Endothelial cell of umbilical vein (primary cell): Measurements from ENCODE around the gene SLC10A1. TPM values are rescaled to one million over a fixed set of nuclear protein-coding genes. Genes with fewer than 3 reads are reported as not detected.

Experiments
- BruUV-seq: library from RNA; stranded (reverse); fragments of 400-500 nt; replicated peaks from 2 replicates; lab custom pipeline; 2021; lab: Mats Ljungman, UMichigan
- CTCF ChIA-PET: fragments of 300-600, 350-600 bp; sonication (Branson Sonifier 250); formaldehyde crosslinking; loops from one replicate; lab custom pipeline; 2021; ENCODE audit warnings: antibody characterized with exemption, inconsistent platforms; lab: Charles Lee
- POLR2A ChIA-PET: fragments of 300-600, 350-600 bp; sonication (Branson Sonifier 250); formaldehyde crosslinking; loops from one replicate; lab custom pipeline; 2021; ENCODE audit warnings: antibody characterized with exemption, inconsistent platforms; lab: Charles Lee
- DNase-seq: peaks from one replicate; pipeline ENCODE4 v3.0.0-alpha.2; 2011; ENCODE audit warnings: low read depth, low spot score
- FAIRE-seq: peaks from 2 replicates; lab custom pipeline; 2011; peaks lifted over from hg19 to GRCh38; lab: Jason Lieb, UNC
- H2AFZ ChIP-seq: 2 replicates; pipeline ENCODE4 v1.6.0; 2012; ENCODE audit warnings: low read depth, low read length, control low read depth, inconsistent platforms
- H3K27ac ChIP-seq: 2 replicates; pipeline ENCODE4 v1.5.1; 2011; ENCODE audit warnings: low read depth, mild to moderate bottlenecking, control low read depth, low read length, moderate library complexity; ENCODE audit not compliant: insufficient read depth
- H3K27me3 ChIP-seq, 2 experiments: 2 replicates each; pipeline versions ENCODE4 v1.6.0 to v1.6.1; 2011; ENCODE audit warnings: low read length in 2 of 2, mixed read lengths in 1 of 2; ENCODE audit not compliant: control insufficient read depth in 2 of 2, insufficient read depth in 2 of 2
- H3K36me3 ChIP-seq, 2 experiments: 2 replicates in 1 of 2; 3 replicates in 1 of 2; pipeline ENCODE4 v1.5.1; 2011; ENCODE audit warnings: low read length in 2 of 2, mild to moderate bottlenecking in 1 of 2, moderate library complexity in 1 of 2; ENCODE audit not compliant: control insufficient read depth in 2 of 2, insufficient read depth in 2 of 2; ENCODE audit errors: extremely low read depth in 1 of 2
- H3K4me1 ChIP-seq: 3 replicates; pipeline ENCODE4 v1.5.1; 2011; ENCODE audit warnings: mild to moderate bottlenecking, low read length; ENCODE audit not compliant: control insufficient read depth, insufficient read depth; ENCODE audit errors: extremely low read depth
- H3K4me2 ChIP-seq: 2 replicates; pipeline ENCODE4 v1.6.1; 2011; ENCODE audit warnings: low read length, control low read depth, mixed read lengths; ENCODE audit not compliant: insufficient read depth
- H3K4me3 ChIP-seq, 3 experiments: fragments of 200-600 bp in 1 of 3; sonication (generic), shearing (Covaris generic) in 1 of 3; replicated peaks in 1 of 3; 2 replicates each; pipeline ENCODE4 v1.5.1; 2011 to 2016; ENCODE audit warnings: control low read depth in 3 of 3, low read length in 3 of 3, mild to moderate bottlenecking in 2 of 3, inconsistent platforms in 1 of 3, low read depth in 1 of 3, moderate library complexity in 1 of 3; ENCODE audit not compliant: insufficient read depth in 1 of 3
- H3K79me2 ChIP-seq: 2 replicates; pipeline ENCODE4 v1.6.0; 2012; ENCODE audit warnings: low read length, inconsistent platforms; ENCODE audit not compliant: control insufficient read depth, insufficient read depth
- H3K9ac ChIP-seq: replicated peaks from 2 replicates; pipeline ENCODE3; 2011; ENCODE audit warnings: low read length, control low read depth; ENCODE audit not compliant: insufficient read depth; ENCODE audit errors: extremely low read depth
- H3K9me1 ChIP-seq: replicated peaks from 3 replicates; pipeline ENCODE4 v1.6.0; 2011; ENCODE audit warnings: mild to moderate bottlenecking, low read length; ENCODE audit not compliant: control insufficient read depth, insufficient read depth; ENCODE audit errors: extremely low read depth
- H3K9me3 ChIP-seq: replicated peaks from 2 replicates; pipeline ENCODE4 v1.5.1; 2012; ENCODE audit warnings: low read length, inconsistent platforms; ENCODE audit not compliant: control insufficient read depth, insufficient read depth
- H4K20me1 ChIP-seq: replicated peaks from 2 replicates; pipeline ENCODE3; 2011; ENCODE audit warnings: mild to moderate bottlenecking, low read length; ENCODE audit not compliant: control insufficient read depth, insufficient read depth; ENCODE audit errors: extremely low read depth
- EZH2 ChIP-seq: IDR thresholded peaks from 2 replicates; pipeline ENCODE4 v1.6.1; 2012; ENCODE audit warnings: borderline replicate concordance, low read depth, mild to moderate bottlenecking, moderate library complexity, low read length, inconsistent platforms; ENCODE audit not compliant: severe bottlenecking
- FOS ChIP-seq: IDR thresholded peaks from 2 replicates; pipeline ENCODE4 v1.6.1; 2011; ENCODE audit warnings: mild to moderate bottlenecking, low read length, moderate library complexity, borderline replicate concordance; ENCODE audit not compliant: insufficient read depth
- GATA2 ChIP-seq: IDR thresholded peaks from 2 replicates; pipeline ENCODE4 v1.7.0; 2011; ENCODE audit warnings: low read depth, mild to moderate bottlenecking, moderate library complexity, mixed read lengths, low read length; ENCODE audit not compliant: insufficient read length, insufficient read depth
- JUN ChIP-seq: IDR thresholded peaks from 2 replicates; pipeline ENCODE4 v1.6.1; 2011; ENCODE audit warnings: borderline replicate concordance, low read depth; ENCODE audit not compliant: insufficient read length, insufficient read depth
- MYC ChIP-seq: IDR thresholded peaks from one replicate; pipeline ENCODE4 v1.6.1; 2011; ENCODE audit warnings: mild to moderate bottlenecking, low read depth, low read length
- POLR2AphosphoS5 ChIP-seq: IDR thresholded peaks from 2 replicates; pipeline ENCODE4 v1.6.1; 2012; ENCODE audit warnings: low read depth, mild to moderate bottlenecking, control low read depth, low read length, moderate library complexity; ENCODE audit not compliant: insufficient read depth
- dilution Hi-C: fragments of 300-500 bp; cut with MboI; formaldehyde crosslinking; loops from one replicate; pipeline ENCODE4 v1.15.0; 2019; ENCODE audit warnings: low sequenced_read_pairs; ENCODE audit not compliant: extremely low pct_ligation_motif_present
- intact Hi-C: fragments of 100-400 bp; cut with micrococcal nuclease; formaldehyde crosslinking; loops from one replicate; pipeline ENCODE4 v1.10.0; 2022
- polyA plus RNA-seq, 4 experiments: library from polyadenylated mRNA; depleted of rRNA in 3 of 4; stranded (reverse) in 3 of 4; unstranded in 1 of 4; fragments of >200 nt; gene quantifications; 2 replicates each; pipeline versions ENCODE4 v1.2.1 to v1.2.3, GENCODE V29; 2011 to 2012; ENCODE audit warnings: missing spikeins in 1 of 4
- total RNA-seq: library from RNA; stranded (reverse); gene quantifications from 2 replicates; pipeline ENCODE4 v1.2.3, GENCODE V29; 2021
- TF ChIP-seq, protein P1 (sequence below): IDR thresholded peaks from 2 replicates; pipeline ENCODE4 v1.6.1; 2011; ENCODE audit not compliant: insufficient read depth, insufficient read length

Gene SLC10A1
- total and polyA plus RNA-seq, 2 donors (not counting 3 experiments of a cell fraction or from before 2014, with no cell fraction given) = not detected

DNA sequence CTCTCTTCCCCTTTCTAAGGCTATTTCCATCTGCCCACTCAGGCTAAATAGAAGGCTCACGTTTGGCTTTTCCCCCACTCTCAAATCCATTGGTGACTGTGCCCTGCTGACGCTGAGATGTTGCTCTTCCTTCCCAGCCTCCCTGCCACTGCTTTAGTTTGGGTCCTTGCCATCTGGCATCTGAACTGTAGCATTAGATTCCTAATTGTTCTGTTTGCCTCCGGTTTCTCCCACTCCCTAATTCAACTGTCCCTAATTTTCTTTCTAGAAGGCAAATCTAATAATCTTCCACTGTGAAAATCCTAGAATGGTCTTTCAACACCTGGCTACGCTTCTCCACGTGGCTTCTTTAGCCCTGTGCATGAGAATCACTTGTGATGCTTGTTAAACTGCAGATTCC is 44.6 kb upstream of the SLC10A1 start:
- intact Hi-C loops = no loop called here
- ChIA-PET CTCF (no interaction called here), POLR2A (no interaction called here)
- no peak for TF ChIP-seq EZH2
- TF ChIP-seq GATA2 = no peak
- no peak for TF ChIP-seq FOS
- no peak for TF ChIP-seq POLR2AphosphoS5
- TF ChIP-seq, protein P1, sequence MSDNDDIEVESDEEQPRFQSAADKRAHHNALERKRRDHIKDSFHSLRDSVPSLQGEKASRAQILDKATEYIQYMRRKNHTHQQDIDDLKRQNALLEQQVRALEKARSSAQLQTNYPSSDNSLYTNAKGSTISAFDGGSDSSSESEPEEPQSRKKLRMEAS = no peak
- TF ChIP-seq JUN = no peak
- H3K4me3 ChIP-seq = no peak overlapping the region
- H2AFZ ChIP-seq = no peak overlapping the region
- H4K20me1 ChIP-seq = no peaks in the 10 kb centered on the region
- peaks cover 3% of the 10 kb centered on the region in 2 experiments for H3K27me3 ChIP-seq
- H3K79me2 ChIP-seq = no peaks in the 10 kb centered on the region
- no TSS peak for BruUV-seq
- FAIRE-seq (no peak), DNase-seq (no peak)
- no peak overlapping the region for H3K9ac ChIP-seq
- H3K9me1 ChIP-seq = no peaks in the 10 kb centered on the region
- no peaks in the 10 kb centered on the region for H3K36me3 ChIP-seq
- H3K27ac ChIP-seq = no peak overlapping the region
- no peak overlapping the region for H3K4me2 ChIP-seq
- dilution Hi-C loops = no loop called here
- H3K4me1 ChIP-seq = no peaks in the 10 kb centered on the region
- no peaks in the 10 kb centered on the region for H3K9me3 ChIP-seq

DNA sequence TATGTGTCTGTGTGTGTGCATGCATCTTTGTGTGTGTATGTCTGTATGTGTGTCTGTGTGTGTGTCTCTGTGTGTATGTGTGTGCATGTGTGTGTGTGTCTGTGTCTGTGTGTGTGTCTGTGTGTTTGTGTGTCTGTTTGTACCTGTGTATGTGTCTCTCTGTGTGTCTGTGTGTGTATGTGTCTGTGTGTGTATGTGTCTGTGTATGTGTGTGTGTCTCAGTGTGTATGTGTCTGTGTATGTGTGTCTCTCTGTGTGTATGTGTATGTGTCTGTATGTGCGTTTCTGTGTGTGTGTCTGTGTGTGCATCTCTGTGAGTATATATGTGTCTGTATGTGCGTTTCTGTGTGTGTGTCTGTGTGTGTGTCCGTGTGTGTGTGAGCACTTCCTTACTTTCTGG is 42.6 kb upstream of the SLC10A1 start:
- BruUV-seq = no TSS peak
- no peaks in the 10 kb centered on the region for H3K4me1 ChIP-seq
- H3K27me3 ChIP-seq = peaks cover 3 to 4% of the 10 kb centered on the region in 2 experiments
- ChIA-PET CTCF (no interaction called here), POLR2A (no interaction called here)
- H3K4me3 ChIP-seq = no peak overlapping the region
- no peaks in the 10 kb centered on the region for H4K20me1 ChIP-seq
- dilution Hi-C loops (no loop called here), intact Hi-C loops (no loop called here)
- TF ChIP-seq, protein P1 = no peak
- no peak for TF ChIP-seq MYC
- H3K27ac ChIP-seq = no peak overlapping the region
- no peaks in the 10 kb centered on the region for H3K9me3 ChIP-seq
- no peak for FAIRE-seq
- no peak overlapping the region for H3K9ac ChIP-seq
- DNase-seq = no peak
- H3K36me3 ChIP-seq = no peaks in the 10 kb centered on the region
- H3K9me1 ChIP-seq = no peaks in the 10 kb centered on the region
- H3K4me2 ChIP-seq = no peak overlapping the region
- no peak overlapping the region for H2AFZ ChIP-seq
- no peaks in the 10 kb centered on the region for H3K79me2 ChIP-seq
